NCI-H510A (cell line): ENCODE measurements around the gene DOCK9.
A peak's percentile ranks its signal among the peaks of the same experiment; 100 is the strongest.

Experiments
- DNase-seq: peaks from one replicate; lab custom pipeline; 2025; lab: John Stamatoyannopoulos, UW

DOCK9 gene

GRCh38 chr13:98998831-98999638, 21.2 kb upstream of the DOCK9 start:
- DNase-seq, result no peak

- DNase-seq, result no peak
Observed at GRCh38 chr13:98997738-98998641, 20.1 kb upstream of the DOCK9 start.

- DNase-seq, result no peak
Observed at GRCh38 chr13:98997011-98997730, 19.3 kb upstream of the DOCK9 start.

DNA sequence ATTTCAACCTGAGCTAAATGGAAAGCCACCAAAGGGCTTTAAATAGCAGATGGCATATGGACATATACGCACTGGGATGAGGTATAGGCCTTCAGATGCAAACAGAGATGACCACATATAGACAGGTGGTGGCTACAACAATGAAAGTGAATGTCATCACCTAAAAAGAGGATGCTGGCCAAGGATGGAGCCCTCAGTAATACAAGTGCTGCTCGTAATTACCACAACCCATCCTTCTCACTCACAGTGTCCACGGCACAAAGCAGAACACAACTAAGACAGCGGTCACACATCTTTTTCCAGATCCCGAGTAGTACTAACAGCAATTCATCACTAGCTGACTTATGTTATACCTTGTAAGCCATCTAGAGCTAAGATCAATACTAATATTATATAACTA, 18.2 kb upstream of the DOCK9 start:
- no peak for DNase-seq

DNA sequence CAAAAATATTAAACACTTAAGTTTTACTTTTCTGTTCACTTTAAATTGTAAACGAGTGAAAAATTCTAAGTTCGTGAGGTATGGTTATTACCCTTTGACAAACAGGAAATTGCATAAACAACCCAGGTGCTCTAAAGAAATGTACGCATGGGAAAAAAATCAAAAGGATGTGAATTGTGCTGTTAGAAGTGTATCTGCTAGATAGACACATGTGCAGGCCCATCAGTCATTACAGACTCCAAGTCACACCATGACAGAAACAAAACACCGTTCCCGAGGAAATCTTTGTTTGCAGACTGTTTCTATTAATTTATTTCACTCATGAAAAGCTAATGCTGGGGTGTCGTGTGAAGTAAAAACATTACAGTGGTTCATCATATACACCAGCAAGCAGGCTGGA, 17.0 kb upstream of the DOCK9 start:
- DNase-seq, result no peak

GRCh38 chr13:98994080-98994479, 16.2 kb upstream of the DOCK9 start:
- no peak for DNase-seq

- no peak for DNase-seq
Observed at GRCh38 chr13:98992355-98992754, 14.5 kb upstream of the DOCK9 start.

DNA sequence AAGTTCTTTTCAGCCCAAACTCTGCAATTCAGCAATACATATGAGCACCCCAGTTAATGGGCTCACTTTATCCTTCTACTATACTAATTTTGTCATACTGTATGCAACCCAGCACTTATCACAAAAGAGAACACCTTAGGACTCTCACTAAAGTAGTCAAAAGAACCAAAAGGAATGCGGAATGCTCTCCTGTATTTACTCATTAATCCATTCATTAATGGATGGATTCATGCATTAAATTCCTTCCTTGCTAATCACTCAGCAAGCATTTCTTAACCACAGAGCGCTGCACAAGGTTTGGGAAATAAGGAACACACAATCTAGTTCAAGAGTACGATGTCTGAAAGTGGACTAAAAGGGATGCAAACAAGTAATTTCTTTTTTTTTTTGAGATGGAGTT, 12.8 kb upstream of the DOCK9 start:
- no peak for DNase-seq

DNA sequence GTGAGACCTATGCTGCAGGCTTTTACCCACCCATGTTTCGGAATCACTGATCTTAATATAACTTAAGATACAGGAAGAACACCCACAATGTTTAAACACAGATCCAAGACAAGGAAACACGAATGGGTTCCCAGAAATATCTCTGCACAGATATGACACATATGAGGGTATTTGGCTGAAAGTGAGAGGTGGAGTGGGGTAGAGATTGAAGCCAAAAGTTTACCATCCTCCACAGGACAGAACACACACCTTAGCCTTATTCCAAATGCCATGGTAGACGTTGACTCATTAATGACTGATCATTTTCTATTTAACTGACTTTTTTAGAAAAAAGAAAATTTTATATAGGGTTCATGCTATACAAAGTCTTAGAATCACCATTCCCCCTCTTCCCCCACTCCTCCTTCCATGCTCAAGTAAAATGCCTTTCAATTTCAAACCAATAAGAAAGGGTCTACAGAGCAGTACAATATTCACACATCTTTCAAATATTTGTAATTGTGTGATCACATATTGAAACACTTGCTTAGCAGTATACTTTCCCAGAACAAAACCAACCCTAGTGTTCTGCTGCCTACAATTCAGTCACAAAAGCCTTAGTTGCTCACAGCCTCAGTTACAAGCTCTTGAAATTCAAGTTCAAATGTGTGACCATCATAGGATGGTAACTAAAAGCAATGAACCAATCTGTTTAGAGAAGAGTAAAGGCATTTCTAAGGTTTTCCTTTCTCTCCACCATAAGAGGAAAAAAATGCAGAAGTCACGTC, 11.8 kb upstream of the DOCK9 start:
- DNase-seq, result no peak

- no peak for DNase-seq
Observed at GRCh38 chr13:98988780-98989179, 10.9 kb upstream of the DOCK9 start.

GRCh38 chr13:98988277-98988676, 10.4 kb upstream of the DOCK9 start:
- no peak for DNase-seq

DNA sequence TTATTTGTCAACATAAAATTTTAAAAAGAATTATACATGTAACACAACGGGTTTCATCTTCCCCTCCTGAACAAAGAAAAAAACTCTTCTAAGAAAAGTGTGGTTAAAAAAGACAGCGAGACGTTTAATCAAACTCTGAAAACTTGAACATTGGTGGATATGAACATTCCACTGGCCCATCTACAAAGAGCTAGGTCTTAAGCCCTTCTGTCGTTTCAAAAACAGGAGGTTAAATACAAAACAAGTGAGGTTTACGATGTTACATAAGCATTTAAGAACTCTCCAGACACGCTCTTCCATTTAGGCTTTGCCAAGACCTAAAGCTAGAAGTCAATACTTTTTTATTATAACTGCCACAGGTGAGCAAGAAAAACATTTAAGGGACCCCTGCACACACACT, 9.4 kb upstream of the DOCK9 start:
- no peak for DNase-seq

GRCh38 chr13:98986226-98986846, 8.5 kb upstream of the DOCK9 start:
- no peak for DNase-seq

- DNase-seq, result no peak
Observed at GRCh38 chr13:98985591-98985990, 7.7 kb upstream of the DOCK9 start.

- DNase-seq, result no peak
Observed at GRCh38 chr13:98984983-98985382, 7.1 kb upstream of the DOCK9 start.

- DNase-seq, result no peak
Observed at GRCh38 chr13:98984118-98984517, 6.3 kb upstream of the DOCK9 start.

- DNase-seq, result no peak
Observed at GRCh38 chr13:98983182-98983581, 5.3 kb upstream of the DOCK9 start.

- DNase-seq, result no peak
Observed at GRCh38 chr13:98981369-98982080, 3.7 kb upstream of the DOCK9 start.

DNA sequence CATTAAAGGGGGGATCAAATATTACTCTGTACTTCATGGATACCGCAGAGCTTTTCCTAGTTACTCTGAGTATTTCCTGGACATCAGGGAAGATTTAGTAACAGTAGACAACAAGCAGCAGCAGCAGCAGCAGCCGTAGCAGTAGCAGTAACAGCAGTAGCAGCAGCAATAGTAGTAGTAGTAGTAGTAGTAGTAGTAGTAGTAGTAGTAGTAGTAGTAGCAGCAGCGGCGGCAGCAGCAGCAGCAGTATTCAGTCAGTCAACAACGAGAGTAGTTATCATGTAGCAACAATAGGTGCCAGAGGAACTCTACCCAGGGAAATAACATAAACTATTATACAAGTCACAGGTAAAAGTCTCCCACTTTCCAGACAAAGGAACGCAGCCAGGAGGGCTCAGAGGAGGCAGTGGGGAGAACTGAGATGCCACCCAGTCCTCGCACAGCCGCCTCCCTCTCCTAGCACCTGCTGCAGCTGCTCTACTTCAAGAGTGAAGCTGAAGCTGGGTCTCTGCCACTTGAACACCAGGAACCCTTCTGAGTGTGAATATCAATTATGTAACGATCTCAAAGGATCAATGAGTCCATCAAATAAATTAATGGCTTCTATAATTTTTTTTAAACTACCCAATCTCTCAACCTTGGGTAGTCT, 1.3 kb upstream of the DOCK9 start:
- DNase-seq, result peak; percentile 34

DNA sequence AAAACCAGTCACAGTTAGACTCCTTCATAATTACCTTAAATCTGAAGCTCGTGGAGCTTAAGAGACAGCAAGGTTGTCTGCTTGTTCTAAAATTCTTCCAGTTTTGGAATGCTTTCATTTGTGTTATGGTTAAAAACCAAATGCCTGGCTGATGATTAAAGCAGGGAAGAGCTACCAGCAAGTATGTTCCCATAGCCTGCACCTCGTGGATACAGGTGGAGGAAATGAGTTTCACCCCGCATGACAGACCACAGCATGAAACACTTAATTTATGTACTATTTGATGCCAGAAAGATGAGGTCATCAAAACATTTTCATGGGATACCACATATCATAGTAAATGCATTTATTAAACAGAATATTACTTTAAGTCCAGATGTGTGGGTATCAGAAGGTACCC, 416 bp upstream of the DOCK9 start:
- no peak for DNase-seq
